NCI-H2107 treated with DMSO at 0.1 percent for 48 hours (cell line): ENCODE results near the gene PRKCE.
"Not testable (repeated sequence)": the region's sequence is repeated elsewhere in the genome, so short reads cannot be mapped to it uniquely, and the experiment has no call there.

Experiments used
- DNase-seq: peaks from one replicate; lab custom pipeline; 2025; ENCODE audit not compliant: unreplicated experiment; lab: John Stamatoyannopoulos, UW

PRKCE gene

GRCh38 chr2:45883603-45884000, 232.1 kb downstream of the PRKCE start:
- DNase-seq, result no peak

GRCh38 chr2:45884126-45884525, 232.7 kb downstream of the PRKCE start:
- DNase-seq, result no peak

- DNase-seq, result peak; percentile 51
Observed at GRCh38 chr2:45885171-45885621, 233.7 kb downstream of the PRKCE start.

- DNase-seq, result no peak
Observed at GRCh38 chr2:45886171-45886663, 234.7 kb downstream of the PRKCE start.

GRCh38 chr2:45888167-45888566, 236.7 kb downstream of the PRKCE start:
- DNase-seq, result no peak

- DNase-seq, result peak; percentile 50
Observed at GRCh38 chr2:45888641-45889040, 237.2 kb downstream of the PRKCE start.

- DNase-seq, result peak; percentile 93
Observed at GRCh38 chr2:45889053-45889452, 237.6 kb downstream of the PRKCE start.

- no peak for DNase-seq
Observed at GRCh38 chr2:45889620-45890370, 238.3 kb downstream of the PRKCE start.

GRCh38 chr2:45890371-45890646, 238.8 kb downstream of the PRKCE start:
- DNase-seq, result not testable (repeated sequence)

GRCh38 chr2:45890819-45891218, 239.3 kb downstream of the PRKCE start:
- peak; percentile 63 for DNase-seq

- peak; percentile 90 for DNase-seq
Observed at GRCh38 chr2:45891719-45892424, 240.4 kb downstream of the PRKCE start.

- DNase-seq, result peak; percentile 94
Observed at GRCh38 chr2:45892425-45892745, 240.9 kb downstream of the PRKCE start.

- no peak for DNase-seq
Observed at GRCh38 chr2:45892757-45893156, 241.3 kb downstream of the PRKCE start.

GRCh38 chr2:45894211-45894610, 242.7 kb downstream of the PRKCE start:
- no peak for DNase-seq

GRCh38 chr2:45895241-45895861, 243.9 kb downstream of the PRKCE start:
- no peak for DNase-seq

- DNase-seq, result no peak
Observed at GRCh38 chr2:45896311-45896710, 244.8 kb downstream of the PRKCE start.

- no peak for DNase-seq
Observed at GRCh38 chr2:45897842-45898241, 246.4 kb downstream of the PRKCE start.

- DNase-seq, result no peak
Observed at GRCh38 chr2:45898819-45899218, 247.3 kb downstream of the PRKCE start.

GRCh38 chr2:45899926-45900325, 248.5 kb downstream of the PRKCE start:
- DNase-seq, result no peak

- no peak for DNase-seq
Observed at GRCh38 chr2:45901468-45902032, 250.1 kb downstream of the PRKCE start.

- no peak for DNase-seq
Observed at GRCh38 chr2:45902380-45902779, 250.9 kb downstream of the PRKCE start.
